Measurements from ENCODE around the gene BHLHA15.

GRCh38 chr7:98177553-98177952, 33.7 kb upstream of the BHLHA15 start:
- no peak for TF ChIP-seq POLR2A (IDR thresholded peaks at IDR 0.05)
- TF ChIP-seq, protein P1, sequence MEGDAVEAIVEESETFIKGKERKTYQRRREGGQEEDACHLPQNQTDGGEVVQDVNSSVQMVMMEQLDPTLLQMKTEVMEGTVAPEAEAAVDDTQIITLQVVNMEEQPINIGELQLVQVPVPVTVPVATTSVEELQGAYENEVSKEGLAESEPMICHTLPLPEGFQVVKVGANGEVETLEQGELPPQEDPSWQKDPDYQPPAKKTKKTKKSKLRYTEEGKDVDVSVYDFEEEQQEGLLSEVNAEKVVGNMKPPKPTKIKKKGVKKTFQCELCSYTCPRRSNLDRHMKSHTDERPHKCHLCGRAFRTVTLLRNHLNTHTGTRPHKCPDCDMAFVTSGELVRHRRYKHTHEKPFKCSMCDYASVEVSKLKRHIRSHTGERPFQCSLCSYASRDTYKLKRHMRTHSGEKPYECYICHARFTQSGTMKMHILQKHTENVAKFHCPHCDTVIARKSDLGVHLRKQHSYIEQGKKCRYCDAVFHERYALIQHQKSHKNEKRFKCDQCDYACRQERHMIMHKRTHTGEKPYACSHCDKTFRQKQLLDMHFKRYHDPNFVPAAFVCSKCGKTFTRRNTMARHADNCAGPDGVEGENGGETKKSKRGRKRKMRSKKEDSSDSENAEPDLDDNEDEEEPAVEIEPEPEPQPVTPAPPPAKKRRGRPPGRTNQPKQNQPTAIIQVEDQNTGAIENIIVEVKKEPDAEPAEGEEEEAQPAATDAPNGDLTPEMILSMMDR (IDR thresholded peaks at IDR 0.05 in 8 of 11, conservative IDR thresholded peaks at IDR 0.05 in 3 of 11) = no peak

Data from spleen (tissue), 7 donors.